Activated naive CD8-positive, alpha-beta T cell (primary cell): ENCODE results near the gene NPAS3.

Experiments
- H3K27ac Mint-ChIP-seq: one replicate; pipeline ENCODE4 v1.8.0; 2021; ENCODE audit warnings: mixed read lengths
- H3K27me3 Mint-ChIP-seq: one replicate; pipeline ENCODE4 v1.8.0; 2021; ENCODE audit warnings: mixed read lengths
- H3K36me3 Mint-ChIP-seq: one replicate; pipeline ENCODE4 v1.8.0; 2021; ENCODE audit warnings: mixed read lengths
- H3K4me1 Mint-ChIP-seq: one replicate; pipeline ENCODE4 v1.8.0; 2021; ENCODE audit warnings: low read depth, mixed read lengths
- H3K4me3 Mint-ChIP-seq: one replicate; pipeline ENCODE4 v1.8.0; 2021; ENCODE audit warnings: mild to moderate bottlenecking, mixed read lengths
- H3K9me3 Mint-ChIP-seq: one replicate; pipeline ENCODE4 v1.8.0; 2021; ENCODE audit warnings: low read depth, mixed read lengths

Gene NPAS3

DNA sequence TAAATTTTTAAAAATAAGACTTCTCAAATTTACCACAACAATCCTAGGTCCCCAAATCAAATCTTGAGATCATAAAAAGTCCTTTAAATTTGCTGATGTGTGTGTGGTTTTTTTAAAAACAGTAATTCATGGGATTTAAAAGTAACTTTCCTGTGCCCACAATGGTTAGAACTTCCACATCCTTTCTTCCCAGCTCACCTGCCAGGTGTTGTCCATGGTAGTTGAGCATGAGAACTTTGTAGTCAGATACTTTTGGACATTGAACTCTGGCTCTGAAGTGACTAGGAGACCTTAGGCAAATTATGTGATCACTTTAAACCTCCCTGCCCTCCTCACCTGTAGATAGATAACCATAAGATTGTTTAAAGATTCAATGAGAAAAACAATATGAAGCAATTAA, 253.2 kb downstream of the NPAS3 start:
- no peaks in the 10 kb centered on the region for H3K36me3 Mint-ChIP-seq
- no peak overlapping the region for H3K27ac Mint-ChIP-seq
- H3K27me3 Mint-ChIP-seq: no peaks in the 10 kb centered on the region
- H3K9me3 Mint-ChIP-seq: peaks cover 3% of the 10 kb centered on the region
- no peaks in the 10 kb centered on the region for H3K4me1 Mint-ChIP-seq
- H3K4me3 Mint-ChIP-seq: no peak overlapping the region

GRCh38 chr14:33194551-33194950, 255.9 kb downstream of the NPAS3 start:
- Mint-ChIP-seq H3K36me3 (no peaks in the 10 kb centered on the region), H3K9me3 (peaks cover 3% of the 10 kb centered on the region), H3K27me3 (no peaks in the 10 kb centered on the region), H3K4me1 (no peaks in the 10 kb centered on the region), H3K4me3 (no peak overlapping the region), H3K27ac (no peak overlapping the region)

DNA sequence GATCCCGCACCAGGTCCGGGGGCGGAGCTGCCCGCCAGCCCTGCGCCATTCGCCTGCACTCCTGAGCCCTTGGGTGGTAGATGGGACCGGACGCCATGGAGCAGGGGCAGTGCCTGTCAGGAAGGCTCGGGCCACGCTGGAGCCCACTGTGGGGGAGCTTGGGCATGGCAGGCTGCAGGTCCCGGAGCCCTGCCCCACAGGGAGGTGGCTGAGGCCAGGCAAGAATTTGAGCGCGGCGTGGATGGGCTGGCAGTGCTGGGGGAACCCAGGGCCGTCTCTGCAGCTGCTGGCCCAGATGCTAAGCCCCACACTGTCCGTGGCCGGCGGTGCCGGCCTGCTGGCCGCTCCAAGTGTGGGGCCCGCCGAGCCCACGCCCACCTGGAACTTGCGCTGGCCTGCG, 260.0 kb downstream of the NPAS3 start:
- Mint-ChIP-seq H3K27me3 (no peaks in the 10 kb centered on the region), H3K27ac (no peak overlapping the region), H3K4me1 (no peaks in the 10 kb centered on the region), H3K36me3 (no peaks in the 10 kb centered on the region), H3K9me3 (peaks cover 4% of the 10 kb centered on the region), H3K4me3 (no peak overlapping the region)

- Mint-ChIP-seq H3K27ac (no peak overlapping the region), H3K27me3 (no peaks in the 10 kb centered on the region), H3K9me3 (peaks cover 4% of the 10 kb centered on the region), H3K36me3 (no peaks in the 10 kb centered on the region), H3K4me3 (no peak overlapping the region), H3K4me1 (no peaks in the 10 kb centered on the region)
These were observed 262.4 kb downstream of the NPAS3 start for GRCh38 chr14:33201116-33201515.

DNA sequence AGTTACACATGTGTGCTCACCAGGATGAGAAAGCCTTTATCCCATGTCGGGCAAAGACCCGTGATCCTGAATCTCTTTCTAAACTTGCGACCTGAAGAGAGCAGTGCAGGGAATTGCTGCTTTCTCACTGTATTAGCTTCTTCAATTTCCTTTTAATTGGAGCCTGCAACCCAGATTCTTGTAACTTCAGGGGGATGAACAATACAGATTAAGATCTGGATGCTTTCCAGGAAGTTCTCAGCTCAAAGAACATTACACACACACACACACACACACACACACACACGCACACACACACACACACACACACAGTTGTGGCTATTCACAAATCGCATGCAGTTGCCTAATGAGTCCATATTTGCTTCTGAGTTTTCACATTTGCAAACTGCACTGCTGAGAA, 268.3 kb downstream of the NPAS3 start:
- Mint-ChIP-seq H3K4me3 (no peak overlapping the region), H3K4me1 (no peaks in the 10 kb centered on the region), H3K36me3 (no peaks in the 10 kb centered on the region), H3K27ac (no peak overlapping the region), H3K27me3 (no peaks in the 10 kb centered on the region), H3K9me3 (peaks cover 3% of the 10 kb centered on the region)

DNA sequence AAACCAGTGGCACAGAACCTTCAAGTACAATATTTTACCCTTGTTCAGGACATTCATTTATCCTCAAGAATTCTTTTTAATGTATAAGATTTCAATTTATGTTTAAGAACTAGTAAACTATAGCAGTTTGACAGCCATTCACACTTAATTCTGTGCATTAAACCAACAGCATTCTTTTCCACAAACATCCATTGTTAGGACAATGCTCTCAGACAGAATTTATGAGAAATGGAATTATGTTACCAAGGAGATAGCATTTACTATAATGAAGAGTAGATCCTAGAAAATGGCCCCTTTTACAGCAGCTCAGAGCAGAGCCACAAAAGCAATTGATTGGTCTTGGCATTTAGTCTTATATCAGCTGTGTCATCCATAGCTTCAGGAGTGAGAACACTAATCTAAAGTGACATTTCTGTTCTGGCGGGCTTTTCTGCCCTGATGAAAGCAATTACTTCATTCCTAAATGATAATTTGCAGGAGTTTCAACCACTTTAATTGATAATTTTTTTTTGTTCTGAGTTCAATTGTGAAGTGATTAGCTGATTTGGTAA, 268.9 kb downstream of the NPAS3 start:
- peaks cover 3% of the 10 kb centered on the region for H3K9me3 Mint-ChIP-seq
- no peaks in the 10 kb centered on the region for H3K27me3 Mint-ChIP-seq
- H3K27ac Mint-ChIP-seq: no peak overlapping the region
- H3K4me1 Mint-ChIP-seq: no peaks in the 10 kb centered on the region
- no peaks in the 10 kb centered on the region for H3K36me3 Mint-ChIP-seq
- no peak overlapping the region for H3K4me3 Mint-ChIP-seq

DNA sequence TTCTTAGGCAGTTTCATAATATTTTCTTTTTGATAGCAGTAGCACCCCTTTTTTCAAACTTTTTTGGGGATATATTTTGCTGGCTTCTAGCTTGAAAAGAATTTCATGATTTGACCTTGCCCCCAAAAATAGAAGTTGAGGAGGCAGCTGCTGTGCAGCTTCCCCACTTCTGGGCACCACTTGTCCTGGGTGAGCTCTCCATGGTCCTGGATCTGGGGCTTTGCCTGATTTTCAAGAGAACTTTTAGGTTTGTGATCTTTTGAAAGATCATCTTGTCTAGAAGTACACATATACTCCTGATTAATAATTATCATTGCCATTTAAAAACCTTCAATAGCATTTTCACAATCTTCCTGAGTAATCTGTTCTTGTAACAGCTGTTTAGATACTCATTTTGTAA, 271.6 kb downstream of the NPAS3 start:
- Mint-ChIP-seq H3K36me3 (no peaks in the 10 kb centered on the region), H3K4me3 (no peak overlapping the region), H3K4me1 (no peaks in the 10 kb centered on the region), H3K27me3 (no peaks in the 10 kb centered on the region), H3K9me3 (peaks cover 3% of the 10 kb centered on the region), H3K27ac (no peak overlapping the region)

- Mint-ChIP-seq H3K9me3 (peaks cover 4% of the 10 kb centered on the region), H3K27me3 (no peaks in the 10 kb centered on the region), H3K27ac (no peak overlapping the region), H3K4me3 (no peak overlapping the region), H3K4me1 (no peaks in the 10 kb centered on the region), H3K36me3 (no peaks in the 10 kb centered on the region)
These were observed 279.3 kb downstream of the NPAS3 start for GRCh38 chr14:33218026-33218425.

GRCh38 chr14:33219957-33220356, 281.3 kb downstream of the NPAS3 start:
- no peaks in the 10 kb centered on the region for H3K4me1 Mint-ChIP-seq
- peaks cover 4% of the 10 kb centered on the region for H3K9me3 Mint-ChIP-seq
- H3K27ac Mint-ChIP-seq: no peak overlapping the region
- no peaks in the 10 kb centered on the region for H3K27me3 Mint-ChIP-seq
- H3K4me3 Mint-ChIP-seq: no peak overlapping the region
- no peaks in the 10 kb centered on the region for H3K36me3 Mint-ChIP-seq

GRCh38 chr14:33229269-33229929, 290.7 kb downstream of the NPAS3 start:
- Mint-ChIP-seq H3K4me3 (no peak overlapping the region), H3K27ac (no peak overlapping the region), H3K36me3 (no peaks in the 10 kb centered on the region), H3K9me3 (no peaks in the 10 kb centered on the region), H3K4me1 (no peaks in the 10 kb centered on the region), H3K27me3 (no peaks in the 10 kb centered on the region)

GRCh38 chr14:33230021-33230420, 291.3 kb downstream of the NPAS3 start:
- Mint-ChIP-seq H3K27ac (no peak overlapping the region), H3K4me1 (no peaks in the 10 kb centered on the region), H3K4me3 (no peak overlapping the region)

DNA sequence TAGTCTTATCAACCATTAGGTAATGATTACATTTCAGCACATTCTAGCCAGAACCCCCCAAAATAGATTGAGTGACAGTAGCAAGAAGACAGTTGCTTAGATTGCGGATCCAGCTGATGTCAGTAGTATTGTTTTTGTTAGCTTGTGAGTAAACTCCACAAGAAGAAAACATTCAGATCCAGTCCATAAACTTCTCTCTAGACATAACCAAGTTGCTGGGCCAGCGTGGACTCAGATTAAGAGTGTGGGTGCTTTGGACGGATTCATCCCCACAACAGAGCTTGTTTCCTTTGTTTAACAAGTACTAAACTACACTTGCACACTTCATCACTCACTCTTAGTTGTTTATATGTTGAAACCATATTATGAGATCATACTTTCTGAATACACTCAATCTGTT, 293.4 kb downstream of the NPAS3 start:
- H3K27me3 Mint-ChIP-seq: no peaks in the 10 kb centered on the region

More at GRCh38 chr14:33230021-33230420, 291.3 kb downstream of the NPAS3 start:
- Mint-ChIP-seq H3K36me3 (no peaks in the 10 kb centered on the region), H3K27me3 (no peaks in the 10 kb centered on the region), H3K9me3 (no peaks in the 10 kb centered on the region)

DNA sequence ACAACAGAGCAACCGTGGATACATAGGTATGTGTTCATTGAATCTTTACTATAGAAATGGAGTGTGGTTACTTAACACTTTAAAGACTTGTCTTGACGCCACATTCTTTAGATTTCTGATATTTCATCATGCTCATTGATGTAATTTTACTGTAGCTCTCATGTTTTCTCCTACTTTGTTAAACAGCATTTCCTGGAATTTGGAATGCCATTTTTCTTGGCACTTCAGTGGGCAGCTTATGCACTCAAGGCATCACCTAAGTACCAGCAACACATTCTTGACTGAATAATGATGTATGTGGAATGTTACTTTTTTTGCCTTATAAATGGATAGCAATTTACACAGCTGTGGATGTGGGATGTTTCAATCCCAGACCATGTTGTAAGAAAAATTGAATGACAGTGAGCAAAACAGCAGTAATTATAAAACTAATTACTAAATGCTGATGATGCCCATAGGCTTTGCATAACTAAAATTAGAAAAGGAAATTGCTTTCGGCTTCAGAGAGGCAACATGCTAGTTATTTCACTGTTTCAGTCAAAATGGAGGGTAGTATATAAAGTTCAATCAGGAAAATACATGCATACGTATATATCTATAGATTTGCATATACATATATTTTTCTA, 298.5 kb downstream of the NPAS3 start:
- H3K4me1 Mint-ChIP-seq: no peaks in the 10 kb centered on the region
- no peak overlapping the region for H3K27ac Mint-ChIP-seq
- H3K27me3 Mint-ChIP-seq: no peaks in the 10 kb centered on the region
- H3K36me3 Mint-ChIP-seq: no peaks in the 10 kb centered on the region
- peaks cover 7% of the 10 kb centered on the region for H3K9me3 Mint-ChIP-seq
- H3K4me3 Mint-ChIP-seq: no peak overlapping the region

More for the DNA sequence above, 293.4 kb downstream of the NPAS3 start:
- Mint-ChIP-seq H3K9me3 (no peaks in the 10 kb centered on the region), H3K36me3 (no peaks in the 10 kb centered on the region), H3K4me1 (no peaks in the 10 kb centered on the region), H3K4me3 (no peak overlapping the region), H3K27ac (no peak overlapping the region)

DNA sequence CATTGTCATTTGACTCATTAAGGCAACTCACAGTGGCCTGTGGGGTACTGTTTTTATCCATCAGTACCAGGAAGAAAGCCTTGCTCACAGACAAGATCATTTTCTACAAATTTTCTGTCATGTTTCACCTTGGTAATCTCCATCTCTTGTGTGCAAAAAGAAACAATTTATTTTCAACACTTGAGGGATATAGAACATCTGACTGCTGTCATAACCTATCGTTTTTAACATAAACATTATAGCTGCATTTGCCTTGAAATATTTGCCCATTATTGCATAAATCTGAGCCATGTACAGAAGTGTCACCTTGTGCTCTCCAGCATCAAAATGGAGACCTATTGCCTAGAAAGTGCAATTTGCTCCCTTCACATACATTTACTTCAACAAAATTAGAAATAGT, 300.8 kb downstream of the NPAS3 start:
- Mint-ChIP-seq H3K4me3 (no peak overlapping the region), H3K27ac (no peak overlapping the region), H3K4me1 (no peaks in the 10 kb centered on the region), H3K36me3 (no peaks in the 10 kb centered on the region), H3K27me3 (no peaks in the 10 kb centered on the region), H3K9me3 (peaks cover 10% of the 10 kb centered on the region)

DNA sequence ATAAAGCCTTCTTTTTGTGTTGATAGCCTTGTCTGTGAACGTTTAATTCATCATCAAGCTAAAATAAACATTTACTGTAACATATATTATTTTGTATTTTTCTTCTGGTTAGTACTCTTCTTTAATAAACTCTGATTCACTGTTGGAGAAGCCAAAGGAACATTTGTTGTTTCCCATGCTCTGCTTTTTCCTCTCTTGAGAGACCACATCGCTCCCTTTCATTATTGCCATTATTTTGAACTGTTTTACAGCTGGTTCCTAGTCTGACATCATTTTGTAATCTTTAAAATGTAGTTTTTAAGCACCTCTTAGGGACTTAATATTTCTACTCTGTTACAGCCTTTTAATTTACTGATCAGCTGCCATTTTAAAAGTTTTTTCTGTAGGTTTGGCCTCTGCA, 301.8 kb downstream of the NPAS3 start:
- peaks cover 13% of the 10 kb centered on the region for H3K9me3 Mint-ChIP-seq
- no peak overlapping the region for H3K27ac Mint-ChIP-seq
- H3K4me3 Mint-ChIP-seq: no peak overlapping the region
- no peaks in the 10 kb centered on the region for H3K36me3 Mint-ChIP-seq
- no peaks in the 10 kb centered on the region for H3K27me3 Mint-ChIP-seq
- no peaks in the 10 kb centered on the region for H3K4me1 Mint-ChIP-seq

DNA sequence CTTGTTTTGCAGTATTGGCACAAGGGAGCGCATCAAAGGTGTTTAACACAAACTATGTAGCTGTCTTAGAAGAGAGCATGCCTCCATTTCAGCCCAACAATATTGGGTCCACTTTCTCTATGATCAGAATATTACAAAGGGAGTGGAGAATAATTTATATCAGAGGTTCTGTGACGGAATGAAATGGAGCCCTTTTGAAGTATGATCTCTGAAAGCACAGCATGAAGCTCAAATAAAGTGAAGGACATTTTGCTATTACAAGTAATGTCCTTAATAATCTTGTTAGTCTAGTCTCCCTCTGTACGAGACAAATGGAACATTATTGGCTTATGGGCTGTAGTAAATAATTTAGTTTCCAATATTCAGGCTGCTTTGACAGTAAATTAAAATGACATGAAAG, 302.7 kb downstream of the NPAS3 start:
- peaks cover 13% of the 10 kb centered on the region for H3K9me3 Mint-ChIP-seq
- no peak overlapping the region for H3K4me3 Mint-ChIP-seq
- no peaks in the 10 kb centered on the region for H3K27me3 Mint-ChIP-seq

More for the DNA sequence above, 302.7 kb downstream of the NPAS3 start:
- Mint-ChIP-seq H3K27ac (no peak overlapping the region), H3K4me1 (no peaks in the 10 kb centered on the region), H3K36me3 (no peaks in the 10 kb centered on the region)
